Sigmoid colon (tissue), 4 donors: ENCODE results near the gene FAM120B.

Experiments used
- EP300 ChIP-seq, 4 donors: sonication (generic); formaldehyde crosslinking; IDR thresholded peaks; one replicate each; pipeline ENCODE4 v1.6.1; 2017; ENCODE audit warnings: antibody characterized with exemption in 4 of 4
- POLR2A ChIP-seq, 2 donors: fragments of 450-650 bp; IDR thresholded peaks; one replicate each; pipeline ENCODE4 v1.6.1; 2016; ENCODE audit warnings: antibody characterized with exemption in 2 of 2, mild to moderate bottlenecking in 2 of 2, moderate library complexity in 2 of 2
- POLR2AphosphoS5 ChIP-seq, 4 donors: sonication (generic); formaldehyde crosslinking; IDR thresholded peaks; one replicate each; pipeline ENCODE4 v1.6.1; 2017; ENCODE audit warnings: antibody characterized with exemption in 4 of 4
- TF ChIP-seq, protein P1 (sequence below), 4 experiments: fragments of 450-650 bp in 3 of 4; fragments of 200-600 bp in 1 of 4; IDR thresholded peaks; one replicate each; pipeline ENCODE4 v1.5.1; 2016 to 2019; ENCODE audit warnings: antibody characterized with exemption in 4 of 4, mild to moderate bottlenecking in 3 of 4, moderate library complexity in 2 of 4

DNA sequence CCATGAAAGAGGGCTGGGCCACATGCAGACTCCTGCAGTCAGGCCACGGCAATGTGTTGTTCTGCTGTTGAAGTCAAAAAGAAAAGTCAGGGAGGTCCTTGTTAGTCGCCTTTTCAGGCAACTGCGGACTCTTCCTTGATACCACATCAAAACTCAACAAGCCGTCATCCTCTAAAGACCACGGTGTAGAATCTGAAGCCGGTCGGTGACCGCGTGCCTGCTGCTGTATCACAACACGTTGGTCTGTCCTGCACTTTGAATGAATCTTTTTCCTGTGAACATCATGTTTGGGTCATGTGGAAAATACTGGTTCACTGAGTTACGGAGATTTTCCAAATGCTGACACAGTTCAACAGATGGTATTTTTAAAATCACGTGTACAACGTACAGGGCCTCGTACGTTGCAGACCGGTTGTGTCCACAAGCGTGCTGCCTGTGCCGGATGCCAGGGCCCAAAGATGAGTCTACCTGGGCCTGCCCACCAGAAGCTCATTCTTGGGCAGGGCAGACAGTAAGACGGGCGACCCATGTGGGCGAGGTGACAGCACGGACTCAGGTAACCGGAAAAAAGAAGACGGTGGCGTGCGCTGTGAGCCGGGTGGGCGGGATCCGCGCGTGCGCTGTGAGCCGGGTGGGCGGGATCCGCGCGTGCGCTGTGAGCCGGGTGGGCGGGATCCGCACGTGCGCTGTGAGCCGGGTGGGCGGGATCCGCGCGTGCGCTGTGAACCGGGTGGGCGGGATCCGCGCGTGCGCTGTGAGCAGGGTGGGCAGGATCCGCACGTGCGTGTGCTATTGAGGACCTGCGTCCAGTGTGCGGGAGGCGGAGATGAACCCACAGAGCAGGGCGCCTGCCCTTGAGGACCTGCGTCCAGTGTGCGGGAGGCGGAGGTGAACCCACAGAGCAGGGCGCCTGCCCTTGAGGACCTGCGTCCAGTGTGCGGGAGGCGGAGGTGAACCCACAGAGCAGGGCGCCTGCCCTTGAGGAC, 114.5 kb downstream of the FAM120B start:
- TF ChIP-seq, protein P1, sequence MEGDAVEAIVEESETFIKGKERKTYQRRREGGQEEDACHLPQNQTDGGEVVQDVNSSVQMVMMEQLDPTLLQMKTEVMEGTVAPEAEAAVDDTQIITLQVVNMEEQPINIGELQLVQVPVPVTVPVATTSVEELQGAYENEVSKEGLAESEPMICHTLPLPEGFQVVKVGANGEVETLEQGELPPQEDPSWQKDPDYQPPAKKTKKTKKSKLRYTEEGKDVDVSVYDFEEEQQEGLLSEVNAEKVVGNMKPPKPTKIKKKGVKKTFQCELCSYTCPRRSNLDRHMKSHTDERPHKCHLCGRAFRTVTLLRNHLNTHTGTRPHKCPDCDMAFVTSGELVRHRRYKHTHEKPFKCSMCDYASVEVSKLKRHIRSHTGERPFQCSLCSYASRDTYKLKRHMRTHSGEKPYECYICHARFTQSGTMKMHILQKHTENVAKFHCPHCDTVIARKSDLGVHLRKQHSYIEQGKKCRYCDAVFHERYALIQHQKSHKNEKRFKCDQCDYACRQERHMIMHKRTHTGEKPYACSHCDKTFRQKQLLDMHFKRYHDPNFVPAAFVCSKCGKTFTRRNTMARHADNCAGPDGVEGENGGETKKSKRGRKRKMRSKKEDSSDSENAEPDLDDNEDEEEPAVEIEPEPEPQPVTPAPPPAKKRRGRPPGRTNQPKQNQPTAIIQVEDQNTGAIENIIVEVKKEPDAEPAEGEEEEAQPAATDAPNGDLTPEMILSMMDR (IDR thresholded peaks at IDR 0.05) = no peak
- TF ChIP-seq POLR2AphosphoS5 (IDR thresholded peaks at IDR 0.05) = no peak
- no peak for TF ChIP-seq POLR2A (IDR thresholded peaks at IDR 0.05)
- no peak for TF ChIP-seq EP300 (IDR thresholded peaks at IDR 0.05)
